Vagina (tissue), 2 donors: ENCODE data around the gene SCAPER.

Source experiments
- POLR2A ChIP-seq, 2 donors: fragments of 450-650 bp; IDR thresholded peaks; one replicate each; pipeline ENCODE4 v1.6.1; 2017; ENCODE audit warnings: antibody characterized with exemption in 2 of 2, mild to moderate bottlenecking in 2 of 2, moderate library complexity in 2 of 2
- TF ChIP-seq, protein P1 (sequence below), 3 experiments: fragments of 450-650 bp in 2 of 3; fragments of 200-600 bp in 1 of 3; sonication (generic) in 1 of 3; IDR thresholded peaks; one replicate each; pipeline ENCODE4 v1.5.1; 2017 to 2019; ENCODE audit warnings: antibody characterized with exemption in 3 of 3, mild to moderate bottlenecking in 2 of 3, moderate library complexity in 2 of 3

DNA sequence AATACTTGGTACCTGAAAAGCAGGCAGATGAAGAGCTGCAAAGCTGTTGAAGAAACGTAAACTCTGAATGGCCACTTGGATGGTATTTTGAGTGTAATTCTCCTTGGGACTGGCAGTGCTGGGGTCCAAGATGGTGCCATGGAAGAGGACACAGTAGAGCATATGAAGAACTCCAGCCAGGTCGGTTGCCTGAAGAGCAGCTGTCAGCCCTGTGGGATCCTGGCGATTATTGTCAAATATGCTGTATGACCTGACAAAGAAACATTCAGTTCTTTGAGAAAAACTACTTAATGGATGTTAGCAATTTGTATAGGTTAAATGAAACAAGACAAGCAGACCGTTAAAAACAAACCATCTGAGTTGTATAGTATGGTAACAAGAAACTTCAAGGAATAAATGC, 523.8 kb downstream of the SCAPER start:
- TF ChIP-seq, protein P1, sequence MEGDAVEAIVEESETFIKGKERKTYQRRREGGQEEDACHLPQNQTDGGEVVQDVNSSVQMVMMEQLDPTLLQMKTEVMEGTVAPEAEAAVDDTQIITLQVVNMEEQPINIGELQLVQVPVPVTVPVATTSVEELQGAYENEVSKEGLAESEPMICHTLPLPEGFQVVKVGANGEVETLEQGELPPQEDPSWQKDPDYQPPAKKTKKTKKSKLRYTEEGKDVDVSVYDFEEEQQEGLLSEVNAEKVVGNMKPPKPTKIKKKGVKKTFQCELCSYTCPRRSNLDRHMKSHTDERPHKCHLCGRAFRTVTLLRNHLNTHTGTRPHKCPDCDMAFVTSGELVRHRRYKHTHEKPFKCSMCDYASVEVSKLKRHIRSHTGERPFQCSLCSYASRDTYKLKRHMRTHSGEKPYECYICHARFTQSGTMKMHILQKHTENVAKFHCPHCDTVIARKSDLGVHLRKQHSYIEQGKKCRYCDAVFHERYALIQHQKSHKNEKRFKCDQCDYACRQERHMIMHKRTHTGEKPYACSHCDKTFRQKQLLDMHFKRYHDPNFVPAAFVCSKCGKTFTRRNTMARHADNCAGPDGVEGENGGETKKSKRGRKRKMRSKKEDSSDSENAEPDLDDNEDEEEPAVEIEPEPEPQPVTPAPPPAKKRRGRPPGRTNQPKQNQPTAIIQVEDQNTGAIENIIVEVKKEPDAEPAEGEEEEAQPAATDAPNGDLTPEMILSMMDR (IDR thresholded peaks at IDR 0.05): no peak
- TF ChIP-seq POLR2A (IDR thresholded peaks at IDR 0.05): no peak
